Endothelial cell of umbilical vein (primary cell): Measurements from ENCODE around the gene SDC4. TPM values are rescaled to one million over a fixed set of nuclear protein-coding genes. Genes with fewer than 3 reads are reported as not detected.

ENCODE experiments used
- BruUV-seq: library from RNA; stranded (reverse); fragments of 400-500 nt; replicated peaks from 2 replicates; lab custom pipeline; 2021; lab: Mats Ljungman, UMichigan
- CTCF ChIA-PET: fragments of 300-600, 350-600 bp; sonication (Branson Sonifier 250); formaldehyde crosslinking; loops from one replicate; lab custom pipeline; 2021; ENCODE audit warnings: antibody characterized with exemption, inconsistent platforms; lab: Charles Lee
- POLR2A ChIA-PET: fragments of 300-600, 350-600 bp; sonication (Branson Sonifier 250); formaldehyde crosslinking; loops from one replicate; lab custom pipeline; 2021; ENCODE audit warnings: antibody characterized with exemption, inconsistent platforms; lab: Charles Lee
- DNase-seq: peaks from one replicate; pipeline ENCODE4 v3.0.0-alpha.2; 2011; ENCODE audit warnings: low read depth, low spot score
- FAIRE-seq: peaks from 2 replicates; lab custom pipeline; 2011; peaks lifted over from hg19 to GRCh38; lab: Jason Lieb, UNC
- H2AFZ ChIP-seq: 2 replicates; pipeline ENCODE4 v1.6.0; 2012; ENCODE audit warnings: low read depth, low read length, control low read depth, inconsistent platforms
- H3K27ac ChIP-seq: 2 replicates; pipeline ENCODE4 v1.5.1; 2011; ENCODE audit warnings: low read depth, mild to moderate bottlenecking, control low read depth, low read length, moderate library complexity; ENCODE audit not compliant: insufficient read depth
- H3K27me3 ChIP-seq, 2 experiments: 2 replicates each; pipeline versions ENCODE4 v1.6.0 to v1.6.1; 2011; ENCODE audit warnings: low read length in 2 of 2, mixed read lengths in 1 of 2; ENCODE audit not compliant: control insufficient read depth in 2 of 2, insufficient read depth in 2 of 2
- H3K36me3 ChIP-seq, 2 experiments: 2 replicates in 1 of 2; 3 replicates in 1 of 2; pipeline ENCODE4 v1.5.1; 2011; ENCODE audit warnings: low read length in 2 of 2, mild to moderate bottlenecking in 1 of 2, moderate library complexity in 1 of 2; ENCODE audit not compliant: control insufficient read depth in 2 of 2, insufficient read depth in 2 of 2; ENCODE audit errors: extremely low read depth in 1 of 2
- H3K4me1 ChIP-seq: 3 replicates; pipeline ENCODE4 v1.5.1; 2011; ENCODE audit warnings: mild to moderate bottlenecking, low read length; ENCODE audit not compliant: control insufficient read depth, insufficient read depth; ENCODE audit errors: extremely low read depth
- H3K4me2 ChIP-seq: 2 replicates; pipeline ENCODE4 v1.6.1; 2011; ENCODE audit warnings: low read length, control low read depth, mixed read lengths; ENCODE audit not compliant: insufficient read depth
- H3K4me3 ChIP-seq, 3 experiments: fragments of 200-600 bp in 1 of 3; sonication (generic), shearing (Covaris generic) in 1 of 3; replicated peaks in 1 of 3; 2 replicates each; pipeline ENCODE4 v1.5.1; 2011 to 2016; ENCODE audit warnings: control low read depth in 3 of 3, low read length in 3 of 3, mild to moderate bottlenecking in 2 of 3, inconsistent platforms in 1 of 3, low read depth in 1 of 3, moderate library complexity in 1 of 3; ENCODE audit not compliant: insufficient read depth in 1 of 3
- H3K79me2 ChIP-seq: 2 replicates; pipeline ENCODE4 v1.6.0; 2012; ENCODE audit warnings: low read length, inconsistent platforms; ENCODE audit not compliant: control insufficient read depth, insufficient read depth
- H3K9ac ChIP-seq: replicated peaks from 2 replicates; pipeline ENCODE3; 2011; ENCODE audit warnings: low read length, control low read depth; ENCODE audit not compliant: insufficient read depth; ENCODE audit errors: extremely low read depth
- H3K9me1 ChIP-seq: replicated peaks from 3 replicates; pipeline ENCODE4 v1.6.0; 2011; ENCODE audit warnings: mild to moderate bottlenecking, low read length; ENCODE audit not compliant: control insufficient read depth, insufficient read depth; ENCODE audit errors: extremely low read depth
- H3K9me3 ChIP-seq: replicated peaks from 2 replicates; pipeline ENCODE4 v1.5.1; 2012; ENCODE audit warnings: low read length, inconsistent platforms; ENCODE audit not compliant: control insufficient read depth, insufficient read depth
- H4K20me1 ChIP-seq: replicated peaks from 2 replicates; pipeline ENCODE3; 2011; ENCODE audit warnings: mild to moderate bottlenecking, low read length; ENCODE audit not compliant: control insufficient read depth, insufficient read depth; ENCODE audit errors: extremely low read depth
- GATA2 ChIP-seq: IDR thresholded peaks from 2 replicates; pipeline ENCODE4 v1.7.0; 2011; ENCODE audit warnings: low read depth, mild to moderate bottlenecking, moderate library complexity, mixed read lengths, low read length; ENCODE audit not compliant: insufficient read length, insufficient read depth
- JUN ChIP-seq: IDR thresholded peaks from 2 replicates; pipeline ENCODE4 v1.6.1; 2011; ENCODE audit warnings: borderline replicate concordance, low read depth; ENCODE audit not compliant: insufficient read length, insufficient read depth
- MYC ChIP-seq: IDR thresholded peaks from one replicate; pipeline ENCODE4 v1.6.1; 2011; ENCODE audit warnings: mild to moderate bottlenecking, low read depth, low read length
- dilution Hi-C: fragments of 300-500 bp; cut with MboI; formaldehyde crosslinking; loops from one replicate; pipeline ENCODE4 v1.15.0; 2019; ENCODE audit warnings: low sequenced_read_pairs; ENCODE audit not compliant: extremely low pct_ligation_motif_present
- intact Hi-C: fragments of 100-400 bp; cut with micrococcal nuclease; formaldehyde crosslinking; loops from one replicate; pipeline ENCODE4 v1.10.0; 2022
- polyA plus RNA-seq, 4 experiments: library from polyadenylated mRNA; depleted of rRNA in 3 of 4; stranded (reverse) in 3 of 4; unstranded in 1 of 4; fragments of >200 nt; gene quantifications; 2 replicates each; pipeline versions ENCODE4 v1.2.1 to v1.2.3, GENCODE V29; 2011 to 2012; ENCODE audit warnings: missing spikeins in 1 of 4
- total RNA-seq: library from RNA; stranded (reverse); gene quantifications from 2 replicates; pipeline ENCODE4 v1.2.3, GENCODE V29; 2021
- TF ChIP-seq, protein P1 (sequence below), 2 donors: IDR thresholded peaks; 1 replicate in 1 of 2; 2 replicates in 1 of 2; pipeline ENCODE4 v1.5.1; 2011; ENCODE audit warnings: low read length in 2 of 2, mild to moderate bottlenecking in 2 of 2, moderate library complexity in 2 of 2, control low read depth in 1 of 2, inconsistent platforms in 1 of 2, low read depth in 1 of 2; ENCODE audit not compliant: insufficient read depth in 1 of 2; ENCODE audit errors: extremely low read depth in 1 of 2

SDC4 gene
- total and polyA plus RNA-seq, 2 donors (not counting 3 experiments of a cell fraction or from before 2014, with no cell fraction given): 26.3 to 32.0 TPM

DNA sequence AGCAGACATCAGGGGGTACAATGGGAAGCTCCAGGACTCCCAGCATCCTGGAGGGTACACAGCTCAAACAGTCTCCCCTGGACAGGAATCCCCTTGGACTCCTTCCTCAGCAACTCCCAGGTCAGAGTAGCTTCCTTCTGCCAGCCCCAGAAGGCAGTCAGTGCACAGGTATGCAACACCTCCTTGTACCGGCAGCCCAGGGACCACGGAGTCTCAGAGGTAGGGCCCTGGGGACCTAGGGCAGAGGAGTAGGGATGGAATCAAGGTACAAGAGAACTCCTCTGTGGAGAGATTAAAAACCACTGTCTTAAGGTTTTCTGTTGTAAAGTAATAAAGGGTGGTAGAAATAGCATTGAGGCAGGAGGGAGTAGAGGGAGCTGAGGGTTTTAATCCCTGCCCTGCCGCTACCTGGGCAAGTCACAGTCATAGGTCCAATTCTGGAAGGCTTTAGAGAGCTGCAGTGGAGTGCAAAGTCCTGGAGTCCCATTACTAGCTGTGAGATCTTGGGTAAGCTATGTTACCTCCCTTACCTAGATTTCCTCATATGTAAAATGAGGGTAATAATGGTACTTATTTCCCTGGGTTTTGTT, 22.4 kb upstream of the SDC4 start:
- Histone ChIP-seq H3K4me1 (peaks cover 7% of the 10 kb centered on the region), H4K20me1 (no peaks in the 10 kb centered on the region), H3K9me1 (no peaks in the 10 kb centered on the region), H3K9me3 (no peaks in the 10 kb centered on the region), H3K36me3 (peaks cover 0 to 11% of the 10 kb centered on the region in 2 experiments), H3K9ac (no peak overlapping the region), H3K4me3 (no peak overlapping the region), H3K79me2 (no peaks in the 10 kb centered on the region), H3K4me2 (no peak overlapping the region), H3K27ac (no peak overlapping the region), H3K27me3 (no peaks in the 10 kb centered on the region), H2AFZ (no peak overlapping the region)
- DNase-seq (no peak), FAIRE-seq (no peak)
- TF ChIP-seq JUN: no peak
- BruUV-seq: no TSS peak
- intact Hi-C loops (no loop called here), dilution Hi-C loops (no loop called here)
- POLR2A ChIA-PET: interaction anchor here (1.4 to 2.3 kb wide), 2 partner anchors 8 to 24 kb away, joined by 4 to 8 read pairs; partner anchors contain the start of gene SYS1
- CTCF ChIA-PET: interaction anchor here (0.8 to 9.8 kb wide), 7 partner anchors 23 to 401 kb away, joined by 3 to 416 read pairs (median 5); no protein-coding TSS in a partner anchor

DNA sequence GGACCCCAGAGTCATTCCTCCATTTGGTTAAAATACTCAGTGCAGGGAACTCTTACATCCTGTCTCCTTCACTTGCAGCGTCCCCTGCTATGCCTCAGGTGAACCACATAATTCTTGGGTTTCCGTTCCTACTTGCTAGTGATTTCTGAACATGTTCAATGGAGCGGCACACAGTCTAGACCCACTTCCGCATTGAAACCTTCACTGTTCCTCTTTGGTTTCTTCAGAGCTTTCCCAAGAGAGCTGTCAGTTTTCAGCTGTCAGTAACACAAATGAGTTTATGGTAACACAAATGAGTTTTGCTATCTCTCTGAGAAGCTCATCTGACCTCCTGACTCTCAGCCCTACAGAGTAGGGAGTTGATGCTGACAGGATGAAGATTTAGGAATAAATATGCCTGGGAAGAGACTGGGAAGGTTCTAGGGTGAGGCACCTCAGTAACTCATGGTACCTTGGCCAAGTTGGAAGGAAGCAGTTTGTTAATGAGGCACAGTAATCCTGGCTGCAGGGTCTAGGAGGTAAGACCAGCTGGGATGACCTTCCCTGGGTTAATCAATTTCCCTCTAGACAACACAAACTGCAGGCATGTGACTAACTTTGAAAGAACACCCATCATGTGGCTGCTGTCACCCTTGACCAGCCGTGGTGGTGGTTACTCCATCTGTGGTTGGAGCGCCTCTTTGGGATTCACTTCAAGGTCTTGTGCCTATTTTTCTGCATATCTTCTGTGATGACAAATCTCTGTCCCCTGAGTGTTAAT, 20.2 kb upstream of the SDC4 start:
- dilution Hi-C loops: no loop called here
- no peak overlapping the region for H3K9ac ChIP-seq
- BruUV-seq: no TSS peak
- DNase-seq (no peak), FAIRE-seq (no peak)
- H3K9me3 ChIP-seq: no peaks in the 10 kb centered on the region
- TF ChIP-seq GATA2: no peak
- TF ChIP-seq, protein P1, sequence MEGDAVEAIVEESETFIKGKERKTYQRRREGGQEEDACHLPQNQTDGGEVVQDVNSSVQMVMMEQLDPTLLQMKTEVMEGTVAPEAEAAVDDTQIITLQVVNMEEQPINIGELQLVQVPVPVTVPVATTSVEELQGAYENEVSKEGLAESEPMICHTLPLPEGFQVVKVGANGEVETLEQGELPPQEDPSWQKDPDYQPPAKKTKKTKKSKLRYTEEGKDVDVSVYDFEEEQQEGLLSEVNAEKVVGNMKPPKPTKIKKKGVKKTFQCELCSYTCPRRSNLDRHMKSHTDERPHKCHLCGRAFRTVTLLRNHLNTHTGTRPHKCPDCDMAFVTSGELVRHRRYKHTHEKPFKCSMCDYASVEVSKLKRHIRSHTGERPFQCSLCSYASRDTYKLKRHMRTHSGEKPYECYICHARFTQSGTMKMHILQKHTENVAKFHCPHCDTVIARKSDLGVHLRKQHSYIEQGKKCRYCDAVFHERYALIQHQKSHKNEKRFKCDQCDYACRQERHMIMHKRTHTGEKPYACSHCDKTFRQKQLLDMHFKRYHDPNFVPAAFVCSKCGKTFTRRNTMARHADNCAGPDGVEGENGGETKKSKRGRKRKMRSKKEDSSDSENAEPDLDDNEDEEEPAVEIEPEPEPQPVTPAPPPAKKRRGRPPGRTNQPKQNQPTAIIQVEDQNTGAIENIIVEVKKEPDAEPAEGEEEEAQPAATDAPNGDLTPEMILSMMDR (IDR thresholded peaks at IDR 0.05; ENCODE audit: extremely low read depth in 1 of 2, insufficient read depth in 1 of 2, low read depth in 1 of 2, low read length in 2 of 2): no peak
- TF ChIP-seq MYC: no peak
- peaks cover 0 to 11% of the 10 kb centered on the region in 2 experiments for H3K36me3 ChIP-seq
- no peak overlapping the region for H3K4me3 ChIP-seq
- peaks cover 14% of the 10 kb centered on the region for H3K4me1 ChIP-seq
- H3K27ac ChIP-seq: no peak overlapping the region
- no peaks in the 10 kb centered on the region for H4K20me1 ChIP-seq
- CTCF ChIA-PET: interaction anchor here (1.2 to 9.8 kb wide), 6 partner anchors 45 to 403 kb away, joined by 3 to 416 read pairs (median 6); no protein-coding TSS in a partner anchor
- no peaks in the 10 kb centered on the region for H3K27me3 ChIP-seq
- no peaks in the 10 kb centered on the region for H3K9me1 ChIP-seq
- H2AFZ ChIP-seq: no peak overlapping the region
- POLR2A ChIA-PET: interaction anchor here (1.0 kb wide), 1 partner anchor 21 kb away, joined by 4 read pairs; the partner anchor contains the start of gene SDC4
- no peak overlapping the region for H3K4me2 ChIP-seq
- intact Hi-C loops: no loop called here
- peaks cover 11% of the 10 kb centered on the region for H3K79me2 ChIP-seq
